Endothelial cell (in vitro differentiated cells): Measurements from ENCODE around the gene WEE1. TPM values are rescaled to one million over a fixed set of nuclear protein-coding genes. Genes with fewer than 3 reads are reported as not detected.

ENCODE experiments used
- DNase-seq: peaks from one replicate; pipeline ENCODE4 v3.0.0; 2021; ENCODE audit warnings: low spot score
- H3K27ac Mint-ChIP-seq: one replicate; pipeline ENCODE4 v1.8.0; 2021; ENCODE audit warnings: mixed read lengths, inconsistent platforms; ENCODE audit not compliant: unreplicated experiment
- H3K27me3 Mint-ChIP-seq: one replicate; pipeline ENCODE4 v1.8.0; 2021; ENCODE audit warnings: mild to moderate bottlenecking, moderate library complexity, mixed read lengths, inconsistent platforms; ENCODE audit not compliant: unreplicated experiment
- H3K36me3 Mint-ChIP-seq: one replicate; pipeline ENCODE4 v1.8.0; 2021; ENCODE audit warnings: mild to moderate bottlenecking, low read depth, mixed read lengths, inconsistent platforms; ENCODE audit not compliant: unreplicated experiment
- H3K4me1 Mint-ChIP-seq: one replicate; pipeline ENCODE4 v1.8.0; 2021; ENCODE audit warnings: mild to moderate bottlenecking, mixed read lengths, inconsistent platforms; ENCODE audit not compliant: unreplicated experiment
- H3K4me3 Mint-ChIP-seq: one replicate; pipeline ENCODE4 v1.8.0; 2021; ENCODE audit warnings: mild to moderate bottlenecking, mixed read lengths, inconsistent platforms; ENCODE audit not compliant: unreplicated experiment
- H3K9me3 Mint-ChIP-seq: one replicate; pipeline ENCODE4 v1.8.0; 2021; ENCODE audit warnings: mixed read lengths, inconsistent platforms; ENCODE audit not compliant: unreplicated experiment
- total RNA-seq: library from RNA; stranded (reverse); fragmentation: NEBNext Ultra II Directional; extraction: Animal tissue kit (Norgen Biotek cat#: 25700); gene quantifications from one replicate; pipeline ENCODE4 v1.2.1, GENCODE V29; 2021; ENCODE audit not compliant: unreplicated experiment
- TF ChIP-seq, protein P1 (sequence below): fragments of 200-600 bp; sonication (generic); IDR thresholded peaks from one replicate; pipeline ENCODE4 v1.5.0; 2021; ENCODE audit warnings: antibody characterized with exemption; ENCODE audit not compliant: unreplicated experiment

WEE1 gene
- total RNA-seq, 1 donor from 2014 or later = 24.0 TPM

DNA sequence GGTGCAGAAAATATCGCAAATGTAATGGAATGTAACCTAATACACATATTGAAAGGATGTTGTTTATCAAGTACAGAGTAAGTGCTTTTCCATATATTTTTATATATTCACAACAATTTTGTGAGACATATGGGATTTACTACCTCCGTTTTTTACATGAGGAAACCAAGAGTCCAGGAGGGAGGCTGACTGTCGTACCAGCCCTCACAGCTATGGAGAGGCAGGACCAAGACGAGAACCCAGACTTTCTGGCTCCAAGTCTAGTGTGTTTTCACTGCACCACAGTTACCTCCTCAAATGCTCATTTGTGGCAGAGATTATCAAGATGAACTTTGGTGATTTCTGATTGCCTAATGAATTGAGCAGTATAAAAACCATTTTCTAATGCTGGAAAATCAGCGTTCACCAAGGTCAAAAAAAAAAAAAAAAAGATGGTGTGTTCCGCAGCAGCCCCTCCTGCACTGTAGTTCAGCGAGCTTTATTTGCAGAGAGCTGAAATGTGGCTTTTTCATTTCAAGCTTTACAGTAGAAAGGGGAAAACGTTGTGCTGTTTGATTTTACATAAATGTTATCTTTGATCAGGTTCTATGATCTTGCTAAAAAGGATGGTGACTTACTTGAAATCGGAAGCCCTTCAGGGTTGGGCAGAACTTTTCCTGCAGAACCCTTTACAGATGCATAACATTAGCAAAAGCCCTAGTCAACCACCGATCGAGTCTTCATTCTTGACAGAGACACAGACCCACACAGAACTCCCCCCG is 44.7 kb upstream of the WEE1 start:
- H3K27ac Mint-ChIP-seq = no peak overlapping the region
- H3K4me1 Mint-ChIP-seq = peaks cover under 1% of the 10 kb centered on the region
- DNase-seq = no peak
- H3K27me3 Mint-ChIP-seq = peaks cover 3% of the 10 kb centered on the region
- TF ChIP-seq, protein P1, sequence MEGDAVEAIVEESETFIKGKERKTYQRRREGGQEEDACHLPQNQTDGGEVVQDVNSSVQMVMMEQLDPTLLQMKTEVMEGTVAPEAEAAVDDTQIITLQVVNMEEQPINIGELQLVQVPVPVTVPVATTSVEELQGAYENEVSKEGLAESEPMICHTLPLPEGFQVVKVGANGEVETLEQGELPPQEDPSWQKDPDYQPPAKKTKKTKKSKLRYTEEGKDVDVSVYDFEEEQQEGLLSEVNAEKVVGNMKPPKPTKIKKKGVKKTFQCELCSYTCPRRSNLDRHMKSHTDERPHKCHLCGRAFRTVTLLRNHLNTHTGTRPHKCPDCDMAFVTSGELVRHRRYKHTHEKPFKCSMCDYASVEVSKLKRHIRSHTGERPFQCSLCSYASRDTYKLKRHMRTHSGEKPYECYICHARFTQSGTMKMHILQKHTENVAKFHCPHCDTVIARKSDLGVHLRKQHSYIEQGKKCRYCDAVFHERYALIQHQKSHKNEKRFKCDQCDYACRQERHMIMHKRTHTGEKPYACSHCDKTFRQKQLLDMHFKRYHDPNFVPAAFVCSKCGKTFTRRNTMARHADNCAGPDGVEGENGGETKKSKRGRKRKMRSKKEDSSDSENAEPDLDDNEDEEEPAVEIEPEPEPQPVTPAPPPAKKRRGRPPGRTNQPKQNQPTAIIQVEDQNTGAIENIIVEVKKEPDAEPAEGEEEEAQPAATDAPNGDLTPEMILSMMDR = no peak
- no peaks in the 10 kb centered on the region for H3K36me3 Mint-ChIP-seq
- no peak overlapping the region for H3K4me3 Mint-ChIP-seq
- no peaks in the 10 kb centered on the region for H3K9me3 Mint-ChIP-seq

DNA sequence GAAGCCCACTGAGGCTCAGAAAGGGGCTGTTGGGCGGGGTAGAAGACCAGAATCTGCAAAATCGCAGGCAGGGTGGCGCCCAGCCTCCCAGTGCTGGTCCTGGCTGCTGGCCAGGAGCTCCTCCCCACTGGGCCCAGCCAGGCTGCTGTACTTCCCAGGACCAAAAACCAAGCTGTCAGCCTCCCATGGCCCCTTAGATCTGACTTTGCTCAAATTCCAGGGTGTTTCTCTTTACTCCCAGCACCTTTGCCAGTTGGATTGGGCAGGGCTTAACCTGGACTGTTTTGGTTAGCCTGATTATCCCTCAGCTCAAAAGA is 44.2 kb upstream of the WEE1 start:
- H3K4me1 Mint-ChIP-seq = peaks cover 2% of the 10 kb centered on the region
- H3K36me3 Mint-ChIP-seq = no peaks in the 10 kb centered on the region
- peaks cover 3% of the 10 kb centered on the region for H3K27me3 Mint-ChIP-seq
- TF ChIP-seq, protein P1 = no peak
- no peak for DNase-seq
- no peak overlapping the region for H3K27ac Mint-ChIP-seq
- no peak overlapping the region for H3K4me3 Mint-ChIP-seq
- H3K9me3 Mint-ChIP-seq = no peaks in the 10 kb centered on the region

DNA sequence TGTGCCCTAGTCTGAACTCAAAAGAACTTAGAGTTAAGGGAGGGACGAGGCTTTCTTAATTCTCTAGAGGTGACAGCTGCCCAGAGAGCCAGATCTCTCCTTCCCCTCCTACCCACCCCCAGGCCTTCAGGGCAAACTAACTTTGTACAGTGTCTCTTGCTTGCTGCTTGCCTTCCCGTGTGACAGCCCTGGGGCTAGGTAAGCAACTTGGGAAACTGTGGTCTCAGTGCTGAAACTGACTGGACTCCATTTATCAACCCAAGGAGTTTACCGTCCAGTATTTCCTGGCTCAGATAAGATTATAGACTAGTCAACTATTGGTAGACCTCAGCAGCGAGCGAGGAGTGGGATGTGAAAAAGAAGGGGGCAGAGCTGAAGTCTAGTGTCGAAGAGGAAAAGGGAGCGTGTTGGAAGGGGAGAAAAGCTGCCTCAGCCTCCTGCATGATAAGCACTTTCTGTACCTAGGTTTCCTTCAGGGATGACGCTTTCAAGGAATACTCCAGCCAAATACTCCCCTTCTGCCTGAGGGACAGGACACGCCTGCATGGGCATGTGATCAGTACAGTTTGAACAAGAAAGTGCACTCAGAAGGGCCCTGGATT is 43.3 kb upstream of the WEE1 start:
- H3K27ac Mint-ChIP-seq = no peak overlapping the region
- no peaks in the 10 kb centered on the region for H3K9me3 Mint-ChIP-seq
- no peaks in the 10 kb centered on the region for H3K36me3 Mint-ChIP-seq
- H3K27me3 Mint-ChIP-seq = peaks cover 3% of the 10 kb centered on the region
- TF ChIP-seq, protein P1 = no peak
- no peak overlapping the region for H3K4me3 Mint-ChIP-seq
- no peak for DNase-seq
- peaks cover 2% of the 10 kb centered on the region for H3K4me1 Mint-ChIP-seq

DNA sequence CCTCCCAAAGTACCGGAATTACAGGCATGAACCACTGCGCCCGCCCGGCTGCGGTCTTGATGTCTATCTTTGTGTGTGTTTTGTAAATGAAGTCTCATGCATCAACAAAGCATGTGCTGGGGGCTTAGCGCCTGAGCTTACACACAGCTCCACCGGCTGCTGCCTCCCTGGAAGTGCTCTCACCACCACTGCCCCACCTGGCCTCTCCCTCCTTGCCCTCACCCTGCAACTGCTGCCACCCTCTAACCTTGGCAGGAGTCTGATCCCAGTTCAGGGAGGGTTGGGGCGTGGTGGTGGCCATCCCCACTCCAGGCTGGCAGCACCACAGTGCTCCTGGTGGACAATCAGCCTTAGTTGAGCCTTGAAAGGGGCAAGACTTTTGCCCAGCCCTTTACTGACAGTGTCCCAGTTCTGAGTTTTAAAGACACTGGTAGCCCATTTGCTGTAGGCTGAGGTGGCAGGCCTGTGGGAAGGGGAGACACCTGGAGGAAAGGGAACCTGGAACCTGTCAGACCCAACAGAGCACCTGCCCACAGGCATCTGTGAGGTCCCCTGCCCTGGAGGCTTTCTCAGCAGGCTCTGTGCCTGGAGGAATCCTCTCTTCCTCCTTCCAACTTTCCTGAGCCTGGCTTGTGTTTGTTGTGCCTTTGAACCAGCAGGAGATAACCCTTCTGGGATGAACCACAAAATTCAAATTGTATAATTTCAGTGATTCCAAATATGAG is 42.4 kb upstream of the WEE1 start:
- peaks cover 2% of the 10 kb centered on the region for H3K4me1 Mint-ChIP-seq
- H3K27me3 Mint-ChIP-seq = peaks cover 3% of the 10 kb centered on the region
- TF ChIP-seq, protein P1 = no peak
- no peaks in the 10 kb centered on the region for H3K9me3 Mint-ChIP-seq
- no peak overlapping the region for H3K4me3 Mint-ChIP-seq
- H3K36me3 Mint-ChIP-seq = no peaks in the 10 kb centered on the region
- no peak overlapping the region for H3K27ac Mint-ChIP-seq
- DNase-seq = no peak

DNA sequence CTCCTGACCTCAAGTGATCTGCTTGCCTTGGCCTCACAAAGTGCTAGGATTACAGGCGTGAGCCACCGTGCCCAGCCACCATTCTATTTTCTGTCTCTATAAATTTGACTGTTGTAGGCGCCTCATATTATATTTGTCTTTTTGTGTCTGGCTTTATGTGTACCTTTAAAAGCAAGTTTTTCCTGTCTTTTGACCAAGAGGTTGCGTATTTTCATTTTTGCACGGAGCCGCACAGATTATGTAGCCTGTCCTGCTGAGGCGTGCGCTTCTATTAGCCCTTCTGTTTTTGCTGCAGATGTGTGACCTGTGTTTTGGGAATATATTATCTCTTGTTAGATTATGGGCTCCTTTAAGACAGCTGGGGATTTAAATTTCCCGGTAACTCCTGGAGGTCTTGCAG is 40.4 kb upstream of the WEE1 start:
- no peaks in the 10 kb centered on the region for H3K36me3 Mint-ChIP-seq
- H3K9me3 Mint-ChIP-seq = no peaks in the 10 kb centered on the region
- TF ChIP-seq, protein P1 = no peak
- no peak for DNase-seq
- no peak overlapping the region for H3K4me3 Mint-ChIP-seq
- H3K27me3 Mint-ChIP-seq = peaks cover 3% of the 10 kb centered on the region
- no peak overlapping the region for H3K27ac Mint-ChIP-seq
- H3K4me1 Mint-ChIP-seq = peaks cover 2% of the 10 kb centered on the region
